GM12878 (cell line): ENCODE results near the gene PAN3. TPM values are rescaled to one million over a fixed set of nuclear protein-coding genes. Genes with fewer than 3 reads are reported as not detected.

Experiments
- ATAC-seq: fragments of 200-7000 bp; cut with Tn5 transposase; 3 replicates; pipeline ENCODE4 v1.9.1; 2020; ENCODE audit warnings: mild to moderate bottlenecking, moderate library complexity
- BruUV-seq: library from RNA; stranded (reverse); fragments of 400-500 nt; replicated peaks from 2 replicates; lab custom pipeline; 2021; lab: Mats Ljungman, UMichigan
- CTCF ChIA-PET: fragments of 300-600 bp; sonication (Branson Sonifier 250); formaldehyde crosslinking; extraction: SDS; loops from one replicate; lab custom pipeline; 2021; ENCODE audit warnings: inconsistent platforms; lab: Yijun Ruan, JAX
- POLR2A ChIA-PET: fragments of 350-600 bp; formaldehyde crosslinking; extraction: SDS; loops from one replicate; lab custom pipeline; 2021; ENCODE audit warnings: inconsistent platforms; lab: Charles Lee
- RAD21 ChIA-PET: fragments of 300-600 bp; sonication (Branson Sonifier 250); formaldehyde crosslinking; loops from one replicate; lab custom pipeline; 2023; ENCODE audit warnings: antibody characterized with exemption; ENCODE audit not compliant: unreplicated experiment; lab: Charles Lee
- SMC1A ChIA-PET: fragments of 300-600 bp; sonication (Branson Sonifier 250); formaldehyde crosslinking; loops from one replicate; lab custom pipeline; 2023; ENCODE audit not compliant: unreplicated experiment, uncharacterized antibody; lab: Charles Lee
- DNase-seq: peaks from one replicate; pipeline ENCODE4 v3.0.0-alpha.2; 2011; ENCODE audit warnings: low read depth, low spot score
- FAIRE-seq: peaks from 3 replicates; lab custom pipeline; 2011; peaks lifted over from hg19 to GRCh38; lab: Jason Lieb, UNC
- H2AFZ ChIP-seq: 2 replicates; pipeline ENCODE4 v1.6.0; 2011; ENCODE audit warnings: low read depth, low read length, control low read depth; ENCODE audit not compliant: control insufficient read depth
- H3K27ac ChIP-seq: 2 replicates; pipeline ENCODE4 v1.5.1; 2011; ENCODE audit warnings: control low read depth; ENCODE audit not compliant: control insufficient read depth, insufficient read depth
- H3K27me3 ChIP-seq, 2 experiments: replicated peaks in 1 of 2; 2 replicates each; pipeline versions ENCODE4 v1.6.0 to v1.6.1; 2011; ENCODE audit warnings: low read length in 1 of 2; ENCODE audit not compliant: control insufficient read depth in 2 of 2, insufficient read depth in 2 of 2
- H3K36me3 ChIP-seq, 2 experiments: 2 replicates each; pipeline ENCODE4 v1.5.1; 2011; ENCODE audit warnings: low read length in 1 of 2; ENCODE audit not compliant: control insufficient read depth in 2 of 2, insufficient read depth in 2 of 2
- H3K4me1 ChIP-seq: 2 replicates; pipeline ENCODE4 v1.6.1; 2011; ENCODE audit warnings: mild to moderate bottlenecking, low read length, moderate library complexity, mixed read lengths; ENCODE audit not compliant: control insufficient read depth, insufficient read depth
- H3K4me2 ChIP-seq: 2 replicates; pipeline ENCODE4 v1.6.0; 2011; ENCODE audit warnings: control low read depth; ENCODE audit not compliant: control insufficient read depth, insufficient read depth
- H3K4me3 ChIP-seq: fragments of 200-600 bp; sonication (generic); 2 replicates; pipeline ENCODE4 v1.5.1; 2016
- H3K79me2 ChIP-seq: 2 replicates; pipeline ENCODE4 v1.6.0; 2011; ENCODE audit warnings: low read length; ENCODE audit not compliant: control insufficient read depth, insufficient read depth
- H3K9ac ChIP-seq: 2 replicates; pipeline ENCODE4 v1.8.0; 2011; ENCODE audit warnings: low read length, control low read depth, mixed read lengths; ENCODE audit not compliant: control insufficient read depth, insufficient read depth
- H3K9me3 ChIP-seq: replicated peaks from 3 replicates; pipeline ENCODE4 v1.5.1; 2011; ENCODE audit warnings: mild to moderate bottlenecking, low read length; ENCODE audit not compliant: control insufficient read depth, insufficient read depth
- H4K20me1 ChIP-seq: 2 replicates; pipeline ENCODE4 v1.6.0; 2011; ENCODE audit not compliant: control insufficient read depth, insufficient read depth
- ATF3 ChIP-seq: IDR thresholded peaks from 2 replicates; pipeline ENCODE4 v1.6.1; 2011; ENCODE audit warnings: low read depth, mild to moderate bottlenecking, low read length, moderate library complexity, borderline replicate concordance; ENCODE audit errors: extremely low read depth
- BCL3 ChIP-seq: IDR thresholded peaks from 2 replicates; pipeline ENCODE4 v1.6.1; 2011; ENCODE audit warnings: borderline replicate concordance, low read depth, mild to moderate bottlenecking, moderate library complexity, low read length; ENCODE audit not compliant: insufficient read depth, poor library complexity, severe bottlenecking
- CBX3 ChIP-seq: fragments of 200-600 bp; sonication (generic); IDR thresholded peaks from 2 replicates; pipeline ENCODE4 v1.6.1; 2016; ENCODE audit warnings: low read depth, borderline replicate concordance
- CTCF ChIP-seq, 3 experiments: IDR thresholded peaks in 2 of 3; conservative IDR thresholded peaks in 1 of 3; 2 replicates each; pipeline ENCODE4 v1.5.1; 2011; ENCODE audit warnings: low read depth in 3 of 3, low read length in 3 of 3, mild to moderate bottlenecking in 3 of 3, control low read depth in 2 of 3, moderate library complexity in 2 of 3, inconsistent platforms in 1 of 3, mixed read lengths in 1 of 3; ENCODE audit not compliant: control insufficient read depth in 2 of 3, insufficient read depth in 1 of 3; ENCODE audit errors: extremely low read depth in 1 of 3
- CUX1 ChIP-seq: IDR thresholded peaks from 2 replicates; pipeline ENCODE4 v1.6.1; 2012; ENCODE audit warnings: improper control_type of control experiment, low read depth, low read length; ENCODE audit not compliant: insufficient replicate concordance
- HDAC2 ChIP-seq: fragments of 200-600 bp; sonication (generic); IDR thresholded peaks from 2 replicates; pipeline ENCODE4 v1.6.1; 2017
- NFYA ChIP-seq: IDR thresholded peaks from 2 replicates; pipeline ENCODE4 v1.6.1; 2011; ENCODE audit warnings: low read depth, mild to moderate bottlenecking, low read length, improper control_type of control experiment, borderline replicate concordance
- PML ChIP-seq: IDR thresholded peaks from 2 replicates; pipeline ENCODE4 v1.6.1; 2012; ENCODE audit warnings: low read length, inconsistent platforms
- TARDBP ChIP-seq: IDR thresholded peaks from 2 replicates; pipeline ENCODE4 v1.6.1; 2016; ENCODE audit warnings: borderline replicate concordance
- ZBTB40 ChIP-seq: fragments of 450-650 bp; IDR thresholded peaks from 2 replicates; pipeline ENCODE4 v1.6.1; 2016; ENCODE audit warnings: mild to moderate bottlenecking, moderate library complexity, borderline replicate concordance
- WGBS: methylation state at CpG from one replicate; pipeline ENCODE4 v1.1.6; 2016; ENCODE audit warnings: low lambda C conversion rate; ENCODE audit not compliant: insufficient replicate concordance, insufficient coverage; ENCODE audit errors: missing lambda C conversion rate; 5-methylcytosine and 5-hydroxymethylcytosine counted together
- in situ Hi-C: fragments of 300-500 bp; cut with MboI; formaldehyde crosslinking; loops from 9 replicates; pipeline ENCODE4 v1.14.3; 2018; ENCODE audit warnings: mixed read lengths
- intact Hi-C: fragments of 100-400 bp; cut with micrococcal nuclease; formaldehyde crosslinking; loops from one replicate; pipeline ENCODE4 v1.14.2; 2022; ENCODE audit not compliant: unreplicated experiment
- polyA plus RNA-seq, 11 experiments: library from polyadenylated mRNA; depleted of rRNA in 4 of 11; unstranded in 6 of 11; stranded (reverse) in 5 of 11; fragments of >200 nt; fragmentation: Nextera tagmentation in 4 of 11; fragmentation: Illumina TruSeq in 1 of 11; extraction: Ambion mirVana in 4 of 11; extraction: Trizol in 1 of 11; gene quantifications; 1 replicate in 1 of 11; 2 replicates in 10 of 11; pipeline versions ENCODE4 v1.2.1 to v1.2.3, GENCODE V29; 2011 to 2016; ENCODE audit warnings: inconsistent platforms in 2 of 11, missing spikeins in 2 of 11, low read depth in 1 of 11
- total RNA-seq, 4 experiments: library from RNA; depleted of rRNA in 3 of 4; stranded (reverse); fragments of >200 nt in 3 of 4; fragmentation: Illumina TruSeq in 1 of 4; extraction: Trizol in 1 of 4; gene quantifications; 2 replicates each; pipeline versions ENCODE4 v1.2.1 to v1.2.3, GENCODE V29; 2013 to 2021

Gene PAN3
- total and polyA plus RNA-seq, 10 of the 15 experiments (the other 5 are each of a cell fraction or from before 2014, with no cell fraction given): 13.0 to 33.3 (median 19.9) TPM

- FAIRE-seq: no peak
- no peaks in the 10 kb centered on the region for H3K79me2 ChIP-seq
- WGBS: 2% methylated on average over 3 of the region's 3 CpGs
- no peaks in the 10 kb centered on the region for H4K20me1 ChIP-seq
- in situ Hi-C loops: no loop called here
- no peak overlapping the region for H3K4me3 ChIP-seq
- intact Hi-C loops: no loop called here
- ChIA-PET CTCF (no interaction called here), RAD21 (no interaction called here), SMC1A (interaction anchor here (1.1 to 1.6 kb wide), 2 partner anchors 11 to 27 kb away, joined by 3 read pairs; no protein-coding TSS in a partner anchor), POLR2A (no interaction called here)
- no peak overlapping the region for H2AFZ ChIP-seq
- no TSS peak for BruUV-seq
- no peak overlapping the region for H3K27ac ChIP-seq
- H3K36me3 ChIP-seq: no peaks in the 10 kb centered on the region
- no peaks in the 10 kb centered on the region; the same call in 1 of the 3 replicates for H3K9me3 ChIP-seq
- no peak overlapping the region for H3K9ac ChIP-seq
- DNase-seq: no peak
- H3K27me3 ChIP-seq: peaks cover 6 to 13% of the 10 kb centered on the region in 2 experiments
- no peaks in the 10 kb centered on the region for H3K4me1 ChIP-seq
- ATAC-seq: no peak
- H3K4me2 ChIP-seq: no peak overlapping the region
- TF ChIP-seq HDAC2: no peak
- TF ChIP-seq PML: no peak
- no peak for TF ChIP-seq CTCF (IDR thresholded peaks at IDR 0.05 in 2 of 3, conservative IDR thresholded peaks at IDR 0.05 in 1 of 3; ENCODE audit: control insufficient read depth in 2 of 3, extremely low read depth in 1 of 3, insufficient read depth in 1 of 3, low read depth in 3 of 3, low read length in 3 of 3)
- TF ChIP-seq CBX3: no peak
- TF ChIP-seq NFYA: no peak
- no peak for TF ChIP-seq TARDBP
- TF ChIP-seq ZBTB40: no peak
- no peak for TF ChIP-seq BCL3
- TF ChIP-seq ATF3: no peak
- TF ChIP-seq CUX1: no peak
These were observed 40.8 kb upstream of the PAN3 start for GRCh38 chr13:28097503-28097902.
